HCT116 (cell line): ENCODE data around the gene SLC22A23. TPM values are rescaled to one million over a fixed set of nuclear protein-coding genes. Genes with fewer than 3 reads are reported as not detected.

Experiments used
- ATAC-seq: fragments of 200-7000 bp; cut with Tn5 transposase; 2 replicates; pipeline ENCODE4 v1.9.1; 2020; ENCODE audit warnings: mild to moderate bottlenecking, moderate library complexity
- BruUV-seq: library from RNA; stranded (reverse); fragments of 400-500 nt; replicated peaks from 2 replicates; lab custom pipeline; 2021; lab: Mats Ljungman, UMichigan
- CTCF ChIA-PET: fragments of 300-600 bp; sonication (Branson Sonifier 250); formaldehyde crosslinking; loops from one replicate; lab custom pipeline; 2021; ENCODE audit warnings: antibody characterized with exemption; lab: Charles Lee
- POLR2A ChIA-PET: fragments of 300-600, 350-600 bp; sonication (Branson Sonifier 250); formaldehyde crosslinking; loops from one replicate; lab custom pipeline; 2021; ENCODE audit warnings: antibody characterized with exemption; lab: Charles Lee
- RAD21 ChIA-PET, 2 experiments: fragments of 300-600 bp; sonication (Branson Sonifier 250); formaldehyde crosslinking; loops; one replicate each; lab custom pipeline; 2023; ENCODE audit warnings: low total read pairs in 2 of 2; ENCODE audit not compliant: uncharacterized antibody in 2 of 2, unreplicated experiment in 2 of 2, low non-redundant PET in 1 of 2; lab: Charles Lee
- DNase-seq: peaks from one replicate; pipeline ENCODE4 v3.0.0-alpha.2; 2010; ENCODE audit warnings: low read depth, low spot score
- H2AFZ ChIP-seq: fragments of 200-600 bp; shearing (Covaris generic), sonication (generic); 2 replicates; pipeline ENCODE4 v1.6.1; 2017; ENCODE audit warnings: low read depth, mixed run types, mixed read lengths, antibody characterized with exemption, low read length; ENCODE audit not compliant: poor library complexity, severe bottlenecking
- H3K27ac ChIP-seq: 2 replicates; pipeline ENCODE4 v1.5.1; 2012; ENCODE audit warnings: low read depth, low read length
- H3K27me3 ChIP-seq: fragments of 200-600 bp; sonication (generic); 2 replicates; pipeline ENCODE4 v1.6.1; 2016; ENCODE audit warnings: mixed run types, low read length, mixed read lengths; ENCODE audit not compliant: insufficient read depth
- H3K36me3 ChIP-seq, 2 experiments: fragments of 200-500 bp in 1 of 2; fragments of 200-600 bp in 1 of 2; sonication (Bioruptor generic) in 1 of 2; sonication (generic) in 1 of 2; 2 replicates each; pipeline versions ENCODE4 v1.5.1 to v1.6.1; 2014 to 2016; ENCODE audit warnings: low read length in 2 of 2, inconsistent platforms in 1 of 2, mixed read lengths in 1 of 2, mixed run types in 1 of 2; ENCODE audit not compliant: insufficient read depth in 2 of 2, control insufficient read depth in 1 of 2
- H3K4me1 ChIP-seq, 2 experiments: fragments of 200-600 bp in 1 of 2; sonication (generic) in 1 of 2; 2 replicates each; pipeline versions ENCODE4 v1.5.1 to v1.6.1; 2012 to 2017; ENCODE audit warnings: low read length in 2 of 2, inconsistent platforms in 1 of 2, mild to moderate bottlenecking in 1 of 2, mixed read lengths in 1 of 2, mixed run types in 1 of 2, moderate library complexity in 1 of 2; ENCODE audit not compliant: insufficient read depth in 2 of 2, control insufficient read depth in 1 of 2
- H3K4me2 ChIP-seq: fragments of 200-600 bp; sonication (generic); 2 replicates; pipeline ENCODE4 v1.6.1; 2017; ENCODE audit warnings: mixed run types, low read length, mixed read lengths
- H3K4me3 ChIP-seq, 2 experiments: fragments of 200-600 bp in 1 of 2; sonication (generic) in 1 of 2; replicated peaks in 1 of 2; 2 replicates each; pipeline ENCODE4 v1.5.1; 2011 to 2016; ENCODE audit warnings: low read length in 2 of 2, control low read depth in 1 of 2, low read depth in 1 of 2, mild to moderate bottlenecking in 1 of 2, mixed read lengths in 1 of 2, mixed run types in 1 of 2
- H3K79me2 ChIP-seq: fragments of 200-600 bp; sonication (generic); 2 replicates; pipeline ENCODE4 v1.6.1; 2017; ENCODE audit warnings: mild to moderate bottlenecking, mixed run types, low read length, moderate library complexity, mixed read lengths; ENCODE audit not compliant: insufficient read depth
- H3K9ac ChIP-seq: fragments of 200-600 bp; sonication (generic); 2 replicates; pipeline ENCODE4 v1.6.1; 2016; ENCODE audit warnings: low read length, mixed read lengths
- H3K9me2 ChIP-seq: fragments of 200-600 bp; sonication (generic), shearing (Covaris generic); 2 replicates; pipeline ENCODE4 v1.6.1; 2017; ENCODE audit warnings: mixed run types, mild to moderate bottlenecking, moderate library complexity; ENCODE audit not compliant: insufficient read depth
- H3K9me3 ChIP-seq, 2 experiments: fragments of 200-500 bp in 1 of 2; fragments of 200-600 bp in 1 of 2; sonication (Bioruptor generic) in 1 of 2; sonication (generic) in 1 of 2; 2 replicates each; pipeline ENCODE4 v1.6.1; 2014 to 2017; ENCODE audit warnings: low read length in 2 of 2, mixed read lengths in 2 of 2, inconsistent platforms in 1 of 2, low read depth in 1 of 2, mild to moderate bottlenecking in 1 of 2, mixed run types in 1 of 2, moderate library complexity in 1 of 2; ENCODE audit not compliant: control insufficient read depth in 1 of 2, insufficient read depth in 1 of 2
- H4K20me1 ChIP-seq: fragments of 200-600 bp; sonication (generic), shearing (Covaris generic); 2 replicates; pipeline ENCODE4 v1.6.1; 2017; ENCODE audit warnings: mixed run types, mild to moderate bottlenecking, moderate library complexity; ENCODE audit not compliant: insufficient read depth
- CBX3 ChIP-seq: IDR thresholded peaks from 2 replicates; pipeline ENCODE4 v1.6.1; 2012; ENCODE audit warnings: low read depth
- CEBPB ChIP-seq: IDR thresholded peaks from 2 replicates; pipeline ENCODE4 v1.6.1; 2012; ENCODE audit warnings: low read depth
- EGR1 ChIP-seq: IDR thresholded peaks from 2 replicates; pipeline ENCODE4 v1.6.1; 2012; ENCODE audit warnings: low read depth
- FOSL1 ChIP-seq: IDR thresholded peaks from 2 replicates; pipeline ENCODE4 v1.6.1; 2012; ENCODE audit warnings: low read depth
- POLR2A ChIP-seq: IDR thresholded peaks from 2 replicates; pipeline ENCODE4 v1.7.0; 2011; ENCODE audit warnings: borderline replicate concordance; ENCODE audit not compliant: insufficient read depth, insufficient read length; ENCODE audit errors: extremely low read depth
- SIN3A ChIP-seq: IDR thresholded peaks from 2 replicates; pipeline ENCODE4 v1.6.1; 2012; ENCODE audit warnings: low read depth
- TCF7L2 ChIP-seq: IDR thresholded peaks from 2 replicates; pipeline ENCODE4 v1.7.0; 2011; ENCODE audit warnings: borderline replicate concordance, inconsistent platforms; ENCODE audit not compliant: insufficient read depth, insufficient read length; ENCODE audit errors: extremely low read depth
- YY1 ChIP-seq: IDR thresholded peaks from 2 replicates; pipeline ENCODE4 v1.6.1; 2011; ENCODE audit warnings: low read length, low read depth, moderate library complexity, mild to moderate bottlenecking; ENCODE audit not compliant: insufficient replicate concordance; ENCODE audit errors: extremely low read depth
- ZFX ChIP-seq: fragments of 450-650 bp; IDR thresholded peaks from 2 replicates; pipeline ENCODE4 v1.6.1; 2017
- intact Hi-C: fragments of 100-400 bp; cut with micrococcal nuclease; formaldehyde crosslinking; loops from 2 replicates; pipeline ENCODE4 v1.10.0; 2022
- total RNA-seq: library from RNA; stranded (reverse); gene quantifications from one replicate; pipeline ENCODE4 v1.2.1, GENCODE V29; 2021; ENCODE audit not compliant: unreplicated experiment
- TF ChIP-seq, protein P1 (sequence below): IDR thresholded peaks from 2 replicates; pipeline ENCODE4 v1.6.1; 2012
- TF ChIP-seq, protein P2 (sequence below): IDR thresholded peaks from 2 replicates; pipeline ENCODE4 v1.6.1; 2011; ENCODE audit warnings: mild to moderate bottlenecking, low read length, moderate library complexity; ENCODE audit not compliant: insufficient replicate concordance; ENCODE audit errors: extremely low read depth
- TF ChIP-seq, protein P3 (sequence below), 3 experiments: fragments of 200-600 bp in 1 of 3; sonication (generic) in 1 of 3; IDR thresholded peaks in 2 of 3; conservative IDR thresholded peaks in 1 of 3; 2 replicates each; pipeline ENCODE4 v1.5.1; 2012 to 2017; ENCODE audit warnings: low read depth in 2 of 3, low read length in 2 of 3, antibody characterized with exemption in 1 of 3, borderline replicate concordance in 1 of 3, control low read depth in 1 of 3, mild to moderate bottlenecking in 1 of 3, mixed read lengths in 1 of 3, mixed run types in 1 of 3, moderate library complexity in 1 of 3; ENCODE audit not compliant: insufficient read depth in 1 of 3

Gene SLC22A23
- total RNA-seq, 1 experiment from 2014 or later: 11.5 TPM

DNA sequence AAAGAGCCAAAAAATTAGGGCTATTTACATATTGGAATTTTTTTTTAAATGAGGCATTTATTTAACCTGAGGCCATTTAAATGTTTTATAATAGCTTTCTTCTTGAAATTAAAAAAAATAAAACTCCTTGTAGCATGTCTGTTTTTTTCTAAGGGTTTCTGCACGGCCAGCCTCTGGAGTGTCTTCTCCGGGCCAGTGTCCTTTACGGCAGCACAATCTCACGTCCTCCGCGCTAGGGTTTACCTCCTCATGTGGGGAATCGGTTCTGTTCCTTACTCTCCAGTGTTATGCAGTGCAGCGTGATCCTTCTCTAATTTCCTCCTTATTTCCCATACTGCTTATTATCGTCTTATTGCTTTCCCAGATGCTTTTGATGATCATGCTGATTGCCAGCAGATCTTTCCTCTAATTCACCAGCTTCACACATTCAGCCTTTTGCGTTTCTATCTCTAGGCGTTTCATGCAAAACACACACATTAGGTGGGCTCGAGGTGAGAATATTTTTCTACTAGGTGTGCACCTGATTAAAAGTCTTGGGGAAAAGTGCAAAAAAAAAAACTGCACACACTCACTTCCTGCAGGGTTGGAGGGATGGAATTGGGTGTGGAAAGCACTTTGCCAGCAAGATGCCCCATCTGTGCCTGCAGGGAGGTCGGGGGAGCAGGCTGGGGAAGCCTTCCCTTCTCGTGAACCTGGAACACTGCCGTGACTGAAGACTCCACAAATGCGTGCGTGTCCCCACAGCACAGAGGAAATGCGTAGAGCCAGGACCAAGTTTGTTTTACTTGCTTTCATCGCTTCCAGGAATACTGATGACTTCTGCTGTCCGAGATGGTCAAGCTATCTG is 142.0 kb downstream of the SLC22A23 start:
- no peaks in the 10 kb centered on the region for H3K27me3 ChIP-seq
- H3K4me3 ChIP-seq: no peak overlapping the region
- H3K4me1 ChIP-seq: no peaks in the 10 kb centered on the region
- H3K9ac ChIP-seq: no peak overlapping the region
- H2AFZ ChIP-seq: no peak overlapping the region
- ChIA-PET CTCF (no interaction called here), RAD21 (no interaction called here), POLR2A (no interaction called here)
- no peak overlapping the region for H3K4me2 ChIP-seq
- no peaks in the 10 kb centered on the region for H4K20me1 ChIP-seq
- DNase-seq (no peak), ATAC-seq (no peak)
- no TSS peak for BruUV-seq
- intact Hi-C loops: no loop called here
- H3K27ac ChIP-seq: no peak overlapping the region
- H3K9me2 ChIP-seq: no peaks in the 10 kb centered on the region
- H3K9me3 ChIP-seq: no peaks in the 10 kb centered on the region
- TF ChIP-seq CEBPB: no peak
- no peak for TF ChIP-seq YY1
- no peak for TF ChIP-seq FOSL1
- TF ChIP-seq EGR1: no peak
- TF ChIP-seq, all 23 proteins: peak for 0
- H3K79me2 ChIP-seq: no peaks in the 10 kb centered on the region
- H3K36me3 ChIP-seq: no peaks in the 10 kb centered on the region

DNA sequence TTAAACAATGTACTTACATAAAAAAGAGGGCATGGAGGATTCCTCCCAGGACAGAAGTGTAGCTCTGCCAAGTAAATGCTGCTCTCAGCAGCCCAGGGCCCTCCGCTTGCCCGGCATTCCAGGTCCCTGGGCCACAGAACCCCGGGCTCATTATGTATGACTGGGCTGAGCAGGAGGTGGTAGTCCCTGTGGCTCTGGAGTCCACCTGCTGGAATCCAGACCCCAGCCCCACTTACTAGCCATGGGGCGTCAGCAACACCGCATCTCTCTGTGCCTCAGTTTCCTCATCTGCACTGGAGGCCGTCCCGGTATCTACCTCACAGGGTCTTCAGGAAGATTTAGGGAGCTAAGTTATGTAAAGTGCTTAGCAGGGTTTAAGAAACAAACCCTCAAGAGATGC is 142.7 kb downstream of the SLC22A23 start:
- Histone ChIP-seq H3K27ac (no peak overlapping the region), H3K9me2 (no peaks in the 10 kb centered on the region), H2AFZ (no peak overlapping the region), H3K9me3 (no peaks in the 10 kb centered on the region), H3K4me2 (no peak overlapping the region)
- ATAC-seq: no peak
- TF ChIP-seq YY1: no peak
- TF ChIP-seq POLR2A: no peak
- TF ChIP-seq SIN3A: no peak
- TF ChIP-seq, protein P1, sequence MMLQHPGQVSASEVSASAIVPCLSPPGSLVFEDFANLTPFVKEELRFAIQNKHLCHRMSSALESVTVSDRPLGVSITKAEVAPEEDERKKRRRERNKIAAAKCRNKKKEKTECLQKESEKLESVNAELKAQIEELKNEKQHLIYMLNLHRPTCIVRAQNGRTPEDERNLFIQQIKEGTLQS: no peak
- no peak for TF ChIP-seq CBX3
- TF ChIP-seq TCF7L2: no peak
- TF ChIP-seq, protein P2, sequence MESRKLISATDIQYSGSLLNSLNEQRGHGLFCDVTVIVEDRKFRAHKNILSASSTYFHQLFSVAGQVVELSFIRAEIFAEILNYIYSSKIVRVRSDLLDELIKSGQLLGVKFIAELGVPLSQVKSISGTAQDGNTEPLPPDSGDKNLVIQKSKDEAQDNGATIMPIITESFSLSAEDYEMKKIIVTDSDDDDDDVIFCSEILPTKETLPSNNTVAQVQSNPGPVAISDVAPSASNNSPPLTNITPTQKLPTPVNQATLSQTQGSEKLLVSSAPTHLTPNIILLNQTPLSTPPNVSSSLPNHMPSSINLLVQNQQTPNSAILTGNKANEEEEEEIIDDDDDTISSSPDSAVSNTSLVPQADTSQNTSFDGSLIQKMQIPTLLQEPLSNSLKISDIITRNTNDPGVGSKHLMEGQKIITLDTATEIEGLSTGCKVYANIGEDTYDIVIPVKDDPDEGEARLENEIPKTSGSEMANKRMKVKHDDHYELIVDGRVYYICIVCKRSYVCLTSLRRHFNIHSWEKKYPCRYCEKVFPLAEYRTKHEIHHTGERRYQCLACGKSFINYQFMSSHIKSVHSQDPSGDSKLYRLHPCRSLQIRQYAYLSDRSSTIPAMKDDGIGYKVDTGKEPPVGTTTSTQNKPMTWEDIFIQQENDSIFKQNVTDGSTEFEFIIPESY: no peak
- TF ChIP-seq ZFX: no peak
- TF ChIP-seq, protein P3, sequence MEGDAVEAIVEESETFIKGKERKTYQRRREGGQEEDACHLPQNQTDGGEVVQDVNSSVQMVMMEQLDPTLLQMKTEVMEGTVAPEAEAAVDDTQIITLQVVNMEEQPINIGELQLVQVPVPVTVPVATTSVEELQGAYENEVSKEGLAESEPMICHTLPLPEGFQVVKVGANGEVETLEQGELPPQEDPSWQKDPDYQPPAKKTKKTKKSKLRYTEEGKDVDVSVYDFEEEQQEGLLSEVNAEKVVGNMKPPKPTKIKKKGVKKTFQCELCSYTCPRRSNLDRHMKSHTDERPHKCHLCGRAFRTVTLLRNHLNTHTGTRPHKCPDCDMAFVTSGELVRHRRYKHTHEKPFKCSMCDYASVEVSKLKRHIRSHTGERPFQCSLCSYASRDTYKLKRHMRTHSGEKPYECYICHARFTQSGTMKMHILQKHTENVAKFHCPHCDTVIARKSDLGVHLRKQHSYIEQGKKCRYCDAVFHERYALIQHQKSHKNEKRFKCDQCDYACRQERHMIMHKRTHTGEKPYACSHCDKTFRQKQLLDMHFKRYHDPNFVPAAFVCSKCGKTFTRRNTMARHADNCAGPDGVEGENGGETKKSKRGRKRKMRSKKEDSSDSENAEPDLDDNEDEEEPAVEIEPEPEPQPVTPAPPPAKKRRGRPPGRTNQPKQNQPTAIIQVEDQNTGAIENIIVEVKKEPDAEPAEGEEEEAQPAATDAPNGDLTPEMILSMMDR (IDR thresholded peaks at IDR 0.05 in 2 of 3, conservative IDR thresholded peaks at IDR 0.05 in 1 of 3; ENCODE audit: borderline replicate concordance in 1 of 3, insufficient read depth in 1 of 3, low read depth in 2 of 3, low read length in 2 of 3): no peak
- TF ChIP-seq EGR1: no peak
- TF ChIP-seq, all 23 proteins: peak for 0
- no peak for DNase-seq
- no peak overlapping the region for H3K9ac ChIP-seq
- POLR2A ChIA-PET: no interaction called here
- intact Hi-C loops: no loop called here
- H4K20me1 ChIP-seq: no peaks in the 10 kb centered on the region
- H3K27me3 ChIP-seq: no peaks in the 10 kb centered on the region
- H3K4me3 ChIP-seq: no peak overlapping the region
- H3K79me2 ChIP-seq: no peaks in the 10 kb centered on the region
- no peaks in the 10 kb centered on the region for H3K36me3 ChIP-seq
- no TSS peak for BruUV-seq
- CTCF ChIA-PET: no interaction called here
- RAD21 ChIA-PET: no interaction called here
- no peaks in the 10 kb centered on the region for H3K4me1 ChIP-seq
